H9 (cell line): Measurements from ENCODE around the gene RSBN1L. TPM values are rescaled to one million over a fixed set of nuclear protein-coding genes. Genes with fewer than 3 reads are reported as not detected.

Experiments
- DNase-seq: peaks from one replicate; pipeline ENCODE4 v3.0.0-alpha.2; 2017
- H2AFZ ChIP-seq: one replicate; pipeline ENCODE4 v1.6.1; 2013; ENCODE audit warnings: mild to moderate bottlenecking, low read length, control low read depth, moderate library complexity
- H2AK5ac ChIP-seq: 2 replicates; pipeline ENCODE4 v1.6.1; 2013; ENCODE audit warnings: low read length, control low read depth, mixed read lengths; ENCODE audit not compliant: insufficient read length
- H2BK120ac ChIP-seq: one replicate; pipeline ENCODE4 v1.6.1; 2013; ENCODE audit warnings: low read depth, mild to moderate bottlenecking, low read length, control low read depth, inconsistent platforms; ENCODE audit not compliant: poor library complexity, severe bottlenecking
- H2BK12ac ChIP-seq: 2 replicates; pipeline ENCODE4 v1.6.1; 2013; ENCODE audit warnings: low read length, control low read depth, mixed read lengths, low read depth; ENCODE audit not compliant: insufficient read length
- H2BK15ac ChIP-seq: 2 replicates; pipeline ENCODE4 v1.6.1; 2013; ENCODE audit warnings: low read depth, low read length, control low read depth
- H2BK20ac ChIP-seq: one replicate; pipeline ENCODE4 v1.6.1; 2013; ENCODE audit warnings: low read depth, mild to moderate bottlenecking, low read length, control low read depth, inconsistent platforms; ENCODE audit not compliant: poor library complexity, severe bottlenecking
- H2BK5ac ChIP-seq: 2 replicates; pipeline ENCODE4 v1.6.1; 2013; ENCODE audit warnings: low read length, control low read depth, mixed read lengths; ENCODE audit not compliant: insufficient read length
- H3K14ac ChIP-seq: 2 replicates; pipeline ENCODE4 v1.6.1; 2013; ENCODE audit warnings: low read length, control low read depth; ENCODE audit not compliant: insufficient read depth
- H3K18ac ChIP-seq: 2 replicates; pipeline ENCODE4 v1.6.1; 2013; ENCODE audit warnings: low read depth, mild to moderate bottlenecking, mixed read lengths, low read length, control low read depth; ENCODE audit not compliant: insufficient read length
- H3K23ac ChIP-seq: 2 replicates; pipeline ENCODE4 v1.6.1; 2013; ENCODE audit warnings: low read length, control low read depth, mixed read lengths, low read depth; ENCODE audit not compliant: insufficient read length
- H3K23me2 ChIP-seq: 2 replicates; pipeline ENCODE4 v1.6.1; 2013; ENCODE audit warnings: low read depth, mild to moderate bottlenecking, mixed read lengths, low read length, control low read depth; ENCODE audit not compliant: insufficient read length, poor library complexity, severe bottlenecking
- H3K27ac ChIP-seq: 2 replicates; pipeline ENCODE4 v1.5.1; 2013; ENCODE audit warnings: low read length, control low read depth, mixed read lengths, low read depth; ENCODE audit not compliant: insufficient read length
- H3K27me3 ChIP-seq: 2 replicates; pipeline ENCODE4 v1.6.1; 2013; ENCODE audit warnings: low read length, control low read depth, inconsistent platforms; ENCODE audit not compliant: insufficient read depth
- H3K4ac ChIP-seq: 2 replicates; pipeline ENCODE4 v1.6.1; 2013; ENCODE audit warnings: low read depth, mild to moderate bottlenecking, control low read depth, inconsistent platforms, low read length, moderate library complexity
- H3K4me1 ChIP-seq: 2 replicates; pipeline ENCODE4 v1.6.1; 2013; ENCODE audit warnings: low read length, control low read depth, inconsistent platforms; ENCODE audit not compliant: insufficient read depth
- H3K4me2 ChIP-seq: 2 replicates; pipeline ENCODE4 v1.6.1; 2013; ENCODE audit warnings: low read length, control low read depth, mixed read lengths; ENCODE audit not compliant: insufficient read length, insufficient read depth
- H3K56ac ChIP-seq: 2 replicates; pipeline ENCODE4 v1.6.1; 2013; ENCODE audit warnings: low read depth, mild to moderate bottlenecking, mixed read lengths, low read length, control low read depth; ENCODE audit not compliant: insufficient read length
- H3K79me1 ChIP-seq: 2 replicates; pipeline ENCODE4 v1.6.1; 2013; ENCODE audit warnings: low read depth, mild to moderate bottlenecking, moderate library complexity, low read length, control low read depth, inconsistent platforms; ENCODE audit not compliant: insufficient read depth, poor library complexity, severe bottlenecking
- H3K79me2 ChIP-seq: 2 replicates; pipeline ENCODE4 v1.6.1; 2013; ENCODE audit warnings: low read length, control low read depth, inconsistent platforms; ENCODE audit not compliant: insufficient read depth
- H3K9ac ChIP-seq: 2 replicates; pipeline ENCODE4 v1.6.1; 2013; ENCODE audit warnings: low read length, control low read depth, mixed read lengths; ENCODE audit not compliant: insufficient read length; ENCODE audit errors: extremely low read depth
- H3K9me3 ChIP-seq: one replicate; pipeline ENCODE4 v1.6.1; 2013; ENCODE audit warnings: low read depth, low read length, inconsistent platforms; ENCODE audit not compliant: control insufficient read depth
- H3T11ph ChIP-seq: one replicate; pipeline ENCODE4 v1.6.1; 2013; ENCODE audit warnings: mild to moderate bottlenecking, low read length, control low read depth, inconsistent platforms
- H4K20me1 ChIP-seq: one replicate; pipeline ENCODE4 v1.6.1; 2013; ENCODE audit not compliant: control insufficient read depth, insufficient read length, insufficient read depth
- H4K5ac ChIP-seq: 2 replicates; pipeline ENCODE4 v1.6.1; 2013; ENCODE audit warnings: low read depth, mild to moderate bottlenecking, mixed read lengths, low read length, control low read depth; ENCODE audit not compliant: insufficient read length
- H4K8ac ChIP-seq: replicated peaks from 2 replicates; pipeline ENCODE4 v1.6.1; 2013; ENCODE audit warnings: low read length, control low read depth, mixed read lengths, low read depth; ENCODE audit not compliant: insufficient read length
- H4K91ac ChIP-seq: 2 replicates; pipeline ENCODE4 v1.6.1; 2013; ENCODE audit warnings: low read depth, mild to moderate bottlenecking, moderate library complexity, mixed read lengths, low read length, control low read depth; ENCODE audit not compliant: insufficient read length
- H3K27ac Mint-ChIP-seq, 3 experiments: 2 replicates in 2 of 3; 3 replicates in 1 of 3; pipeline ENCODE4 v1.8.0; 2020 to 2021; ENCODE audit warnings: mixed read lengths in 3 of 3, mild to moderate bottlenecking in 1 of 3, moderate library complexity in 1 of 3
- H3K27me3 Mint-ChIP-seq: 2 replicates; pipeline ENCODE4 v1.8.0; 2021; ENCODE audit warnings: low read depth, mild to moderate bottlenecking, moderate library complexity, mixed read lengths
- H3K36me3 Mint-ChIP-seq, 3 experiments: 2 replicates in 2 of 3; 3 replicates in 1 of 3; pipeline ENCODE4 v1.8.0; 2020 to 2021; ENCODE audit warnings: low read depth in 3 of 3, mixed read lengths in 3 of 3; ENCODE audit not compliant: insufficient read depth in 1 of 3
- H3K4me1 Mint-ChIP-seq, 2 experiments: 2 replicates each; pipeline ENCODE4 v1.8.0; 2020; ENCODE audit warnings: mixed read lengths in 2 of 2
- H3K4me3 Mint-ChIP-seq, 2 experiments: 2 replicates in 1 of 2; 3 replicates in 1 of 2; pipeline ENCODE4 v1.8.0; 2020 to 2021; ENCODE audit warnings: mild to moderate bottlenecking in 2 of 2, mixed read lengths in 2 of 2, moderate library complexity in 1 of 2
- H3K9me3 Mint-ChIP-seq, 2 experiments: 2 replicates in 1 of 2; 3 replicates in 1 of 2; pipeline ENCODE4 v1.8.0; 2020; ENCODE audit warnings: mild to moderate bottlenecking in 2 of 2, mixed read lengths in 2 of 2, moderate library complexity in 1 of 2
- CTCF ChIP-seq: fragments of 200-600 bp; sonication (generic); conservative IDR thresholded peaks from 3 replicates; pipeline ENCODE4 v1.8.0; 2021; ENCODE audit warnings: antibody characterized with exemption, mild to moderate bottlenecking
- WGBS: extraction: QIAGEN DNeasy Blood & Tissue Kit; methylation state at CpG from one replicate; pipeline ENCODE4 v1.1.7; 2013; ENCODE audit warnings: missing lambda C conversion rate, low lambda C conversion rate, mixed read lengths; ENCODE audit not compliant: insufficient read length; ENCODE audit errors: extremely low coverage; 5-methylcytosine and 5-hydroxymethylcytosine counted together
- total RNA-seq: library from RNA; stranded (reverse); gene quantifications from 2 replicates; pipeline ENCODE4 v1.2.1, GENCODE V29; 2021

Gene RSBN1L
- total RNA-seq, 1 experiment from 2014 or later, result 20.6 TPM

- H3K27me3 Mint-ChIP-seq, result no peaks in the 10 kb centered on the region
- no peak overlapping the region for H3K14ac ChIP-seq
- H3K9me3 Mint-ChIP-seq, result peaks cover 21 to 28% of the 10 kb centered on the region in 2 experiments
- no peak overlapping the region for H3K9ac ChIP-seq
- no peak for TF ChIP-seq CTCF
- no peak overlapping the region for H3K4me2 ChIP-seq
- H3T11ph ChIP-seq, result no peak overlapping the region
- no peak overlapping the region for H3K4me3 Mint-ChIP-seq
- H2AFZ ChIP-seq, result no peak overlapping the region
- H3K79me2 ChIP-seq, result no peaks in the 10 kb centered on the region
- no peaks in the 10 kb centered on the region for H3K4me1 Mint-ChIP-seq
- no peaks in the 10 kb centered on the region for H3K4me1 ChIP-seq
- H4K20me1 ChIP-seq, result no peaks in the 10 kb centered on the region
- no peak overlapping the region for H3K23ac ChIP-seq
- no peak overlapping the region for H3K27ac ChIP-seq
- no peak overlapping the region for H3K56ac ChIP-seq
- no peak overlapping the region for H2BK120ac ChIP-seq
- no peak overlapping the region for H2BK20ac ChIP-seq
- H3K9me3 ChIP-seq, result no peaks in the 10 kb centered on the region
- H2BK12ac ChIP-seq, result no peak overlapping the region
- no peaks in the 10 kb centered on the region for H3K79me1 ChIP-seq
- no peak overlapping the region for H4K8ac ChIP-seq
- no peak overlapping the region for H2BK5ac ChIP-seq
- no peak overlapping the region for H3K27ac Mint-ChIP-seq
- H3K4ac ChIP-seq, result no peak overlapping the region
- H3K18ac ChIP-seq, result no peak overlapping the region
- peaks cover 0 to 23% (median 5%) of the 10 kb centered on the region in 3 experiments; a peak in 6 of 7 replicates for H3K36me3 Mint-ChIP-seq
- no peak overlapping the region for H2AK5ac ChIP-seq
- no peaks in the 10 kb centered on the region for H3K23me2 ChIP-seq
- H3K27me3 ChIP-seq, result no peaks in the 10 kb centered on the region
- H2BK15ac ChIP-seq, result no peak overlapping the region
- no CpG with 5 or more reads among the region's 1 CpG for WGBS
- DNase-seq, result no peak
- no peak overlapping the region for H4K5ac ChIP-seq
- no peak overlapping the region for H4K91ac ChIP-seq
Measured at GRCh38 chr7:77808517-77808916, 112.3 kb downstream of the RSBN1L start.
